CD4-positive, alpha-beta T cell (primary cell): ENCODE measurements around the gene MSMP. TPM values are rescaled to one million over a fixed set of nuclear protein-coding genes. Genes with fewer than 3 reads are reported as not detected.
A peak's percentile ranks its signal among the peaks of the same experiment; 100 is the strongest.

Source experiments
- ATAC-seq: fragments of 200-7000 bp; cut with Tn5 transposase; one replicate; pipeline ENCODE4 v1.10.0; 2022; ENCODE audit warnings: mild to moderate bottlenecking; ENCODE audit not compliant: poor library complexity
- CTCF ChIA-PET: fragments of 350-600 bp; sonication (Branson Sonifier 250); formaldehyde crosslinking; loops from one replicate; lab custom pipeline; 2021; ENCODE audit warnings: antibody characterized with exemption, inconsistent platforms; lab: Charles Lee
- POLR2A ChIA-PET: fragments of 350-600 bp; sonication (Branson Sonifier 250); formaldehyde crosslinking; loops from one replicate; lab custom pipeline; 2021; ENCODE audit warnings: antibody characterized with exemption, inconsistent platforms; lab: Charles Lee
- DNase-seq, 14 experiments: peaks; one replicate each; pipeline ENCODE4 v3.0.0-alpha.2; 2013 to 2020; ENCODE audit warnings: mixed read lengths in 2 of 14
- H3K27ac ChIP-seq, 2 donors: one replicate each; pipeline versions ENCODE4 v1.5.1 to v1.7.0; 2013; ENCODE audit warnings: low read length in 2 of 2, low read depth in 1 of 2, mild to moderate bottlenecking in 1 of 2
- H3K27me3 ChIP-seq, 2 experiments: 1 replicate in 1 of 2; 2 replicates in 1 of 2; pipeline versions ENCODE4 v1.6.1 to v1.7.0; 2013; ENCODE audit warnings: low read length in 2 of 2, control low read depth in 1 of 2, mild to moderate bottlenecking in 1 of 2, moderate library complexity in 1 of 2; ENCODE audit not compliant: insufficient read depth in 2 of 2, control insufficient read depth in 1 of 2
- H3K36me3 ChIP-seq: one replicate; pipeline ENCODE4 v1.6.1; 2013; ENCODE audit warnings: low read length, control low read depth; ENCODE audit not compliant: insufficient read depth
- H3K4me1 ChIP-seq: one replicate; pipeline ENCODE4 v1.6.1; 2013; ENCODE audit warnings: low read length, control low read depth; ENCODE audit not compliant: insufficient read depth
- H3K4me3 ChIP-seq: one replicate; pipeline ENCODE4 v1.5.1; 2013; ENCODE audit warnings: mild to moderate bottlenecking, low read length, moderate library complexity
- H3K9me3 ChIP-seq, 2 experiments: 1 replicate in 1 of 2; 2 replicates in 1 of 2; pipeline versions ENCODE4 v1.6.1 to v1.7.0; 2013; ENCODE audit warnings: low read length in 2 of 2, mild to moderate bottlenecking in 2 of 2, control low read depth in 1 of 2, moderate library complexity in 1 of 2; ENCODE audit not compliant: control insufficient read depth in 1 of 2, insufficient read depth in 1 of 2
- H3K27ac Mint-ChIP-seq: one replicate; pipeline ENCODE4 v1.8.0; 2020; ENCODE audit warnings: mixed read lengths
- H3K27me3 Mint-ChIP-seq: one replicate; pipeline ENCODE4 v1.8.0; 2021; ENCODE audit warnings: mixed read lengths
- H3K36me3 Mint-ChIP-seq: one replicate; pipeline ENCODE4 v1.8.0; 2021; ENCODE audit warnings: low read depth, mixed read lengths
- H3K4me1 Mint-ChIP-seq: one replicate; pipeline ENCODE4 v1.8.0; 2021; ENCODE audit warnings: low read depth, mixed read lengths
- H3K4me3 Mint-ChIP-seq: one replicate; pipeline ENCODE4 v1.8.0; 2020; ENCODE audit warnings: mild to moderate bottlenecking, mixed read lengths
- H3K9me3 Mint-ChIP-seq: one replicate; pipeline ENCODE4 v1.8.0; 2020; ENCODE audit warnings: mixed read lengths
- intact Hi-C, 2 experiments: fragments of 100-400 bp; cut with DNase I in 1 of 2; cut with micrococcal nuclease in 1 of 2; formaldehyde crosslinking; loops; one replicate each; pipeline versions ENCODE4 v1.15.1 to v1.9.0; 2023 to 2025; cut with DNase I, micrococcal nuclease
- total RNA-seq, 174 experiments: library from RNA in 2 of 174; stranded (reverse) in 2 of 174; gene quantifications; one replicate each; pipeline ENCODE4 v1.2.3 and lab custom pipeline; 2021 to 2026
- TF ChIP-seq, protein P1 (sequence below): fragments of 200-600 bp; IDR thresholded peaks from one replicate; pipeline ENCODE4 v1.8.0; 2022; ENCODE audit warnings: antibody characterized with exemption, mild to moderate bottlenecking

MSMP gene
- total RNA-seq, 2 experiments from 2014 or later, result not detected

DNA sequence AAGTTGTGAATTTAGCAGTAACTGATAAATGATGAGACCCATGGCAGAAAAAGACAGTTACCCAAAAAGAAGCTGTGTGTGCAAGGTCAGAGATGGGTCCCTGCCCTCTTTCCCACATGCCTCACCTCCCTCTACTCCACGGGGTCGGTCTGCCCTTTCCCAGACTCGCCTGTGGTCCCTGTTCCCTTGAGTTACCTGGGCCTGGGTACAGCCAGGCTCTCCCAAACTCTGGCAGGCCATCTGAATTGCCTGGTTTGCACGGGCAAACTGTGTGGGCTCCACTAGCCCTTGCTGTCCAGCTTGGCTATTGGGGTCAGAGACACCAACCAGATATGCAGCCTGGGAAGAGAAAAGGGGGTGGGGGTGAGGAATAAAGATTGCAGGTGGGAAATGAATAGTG, 45.9 kb downstream of the MSMP start:
- Histone ChIP-seq H3K36me3 (peaks cover 93% of the 10 kb centered on the region), H3K9me3 (no peaks in the 10 kb centered on the region), H3K27ac (peak overlapping the region in 1 of 2 donors; percentile 5), H3K4me1 (no peaks in the 10 kb centered on the region), H3K4me3 (no peak overlapping the region), H3K27me3 (no peaks in the 10 kb centered on the region)
- H3K27me3 Mint-ChIP-seq, result no peaks in the 10 kb centered on the region
- CTCF ChIA-PET, result no interaction called here
- POLR2A ChIA-PET, result no interaction called here
- intact Hi-C loops, result no loop called here
- no peak for ATAC-seq
- no peak overlapping the region for H3K4me3 Mint-ChIP-seq
- peaks cover 29% of the 10 kb centered on the region for H3K36me3 Mint-ChIP-seq
- no peak for DNase-seq
- H3K9me3 Mint-ChIP-seq, result no peaks in the 10 kb centered on the region
- H3K27ac Mint-ChIP-seq, result no peak overlapping the region
- no peaks in the 10 kb centered on the region for H3K4me1 Mint-ChIP-seq
- TF ChIP-seq, protein P1, sequence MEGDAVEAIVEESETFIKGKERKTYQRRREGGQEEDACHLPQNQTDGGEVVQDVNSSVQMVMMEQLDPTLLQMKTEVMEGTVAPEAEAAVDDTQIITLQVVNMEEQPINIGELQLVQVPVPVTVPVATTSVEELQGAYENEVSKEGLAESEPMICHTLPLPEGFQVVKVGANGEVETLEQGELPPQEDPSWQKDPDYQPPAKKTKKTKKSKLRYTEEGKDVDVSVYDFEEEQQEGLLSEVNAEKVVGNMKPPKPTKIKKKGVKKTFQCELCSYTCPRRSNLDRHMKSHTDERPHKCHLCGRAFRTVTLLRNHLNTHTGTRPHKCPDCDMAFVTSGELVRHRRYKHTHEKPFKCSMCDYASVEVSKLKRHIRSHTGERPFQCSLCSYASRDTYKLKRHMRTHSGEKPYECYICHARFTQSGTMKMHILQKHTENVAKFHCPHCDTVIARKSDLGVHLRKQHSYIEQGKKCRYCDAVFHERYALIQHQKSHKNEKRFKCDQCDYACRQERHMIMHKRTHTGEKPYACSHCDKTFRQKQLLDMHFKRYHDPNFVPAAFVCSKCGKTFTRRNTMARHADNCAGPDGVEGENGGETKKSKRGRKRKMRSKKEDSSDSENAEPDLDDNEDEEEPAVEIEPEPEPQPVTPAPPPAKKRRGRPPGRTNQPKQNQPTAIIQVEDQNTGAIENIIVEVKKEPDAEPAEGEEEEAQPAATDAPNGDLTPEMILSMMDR, result no peak

DNA sequence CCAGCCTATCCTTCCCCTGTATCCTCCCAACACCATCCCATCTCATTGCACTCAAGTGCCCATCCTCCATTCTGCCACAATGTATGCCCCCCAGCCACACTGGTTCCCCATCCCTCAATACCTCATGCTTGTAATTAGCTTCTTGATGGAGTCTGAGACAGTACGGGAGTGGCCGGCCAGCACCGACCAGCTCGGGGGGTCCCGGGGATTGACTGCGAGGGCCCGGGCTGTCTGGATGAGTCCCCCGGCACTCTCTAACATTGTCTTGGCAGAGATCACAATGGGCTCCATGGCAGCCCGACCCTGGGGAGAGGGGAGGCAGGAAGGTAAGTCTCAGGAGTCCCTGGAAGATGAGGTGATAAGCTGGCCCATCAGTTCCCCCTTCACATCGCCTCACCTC, 47.1 kb downstream of the MSMP start:
- Histone ChIP-seq H3K4me1 (no peaks in the 10 kb centered on the region), H3K27ac (peak overlapping the region in 1 of 2 donors; percentile 32), H3K4me3 (no peak overlapping the region), H3K36me3 (peaks cover 93% of the 10 kb centered on the region), H3K9me3 (no peaks in the 10 kb centered on the region), H3K27me3 (no peaks in the 10 kb centered on the region)
- TF ChIP-seq, protein P1, result no peak
- peaks cover 17% of the 10 kb centered on the region for H3K36me3 Mint-ChIP-seq
- no peak overlapping the region for H3K4me3 Mint-ChIP-seq
- ATAC-seq, result no peak
- no peak for DNase-seq
- ChIA-PET POLR2A (interaction anchor here (0.5 to 1.4 kb wide), 2 partner anchors 11 to 32 kb away, joined by 3 to 4 read pairs; no protein-coding TSS in a partner anchor), CTCF (no interaction called here)
- peak overlapping the region; percentile 66 for H3K27ac Mint-ChIP-seq
- intact Hi-C loops, result no loop called here
- no peaks in the 10 kb centered on the region for H3K9me3 Mint-ChIP-seq
- H3K27me3 Mint-ChIP-seq, result no peaks in the 10 kb centered on the region
- H3K4me1 Mint-ChIP-seq, result no peaks in the 10 kb centered on the region

DNA sequence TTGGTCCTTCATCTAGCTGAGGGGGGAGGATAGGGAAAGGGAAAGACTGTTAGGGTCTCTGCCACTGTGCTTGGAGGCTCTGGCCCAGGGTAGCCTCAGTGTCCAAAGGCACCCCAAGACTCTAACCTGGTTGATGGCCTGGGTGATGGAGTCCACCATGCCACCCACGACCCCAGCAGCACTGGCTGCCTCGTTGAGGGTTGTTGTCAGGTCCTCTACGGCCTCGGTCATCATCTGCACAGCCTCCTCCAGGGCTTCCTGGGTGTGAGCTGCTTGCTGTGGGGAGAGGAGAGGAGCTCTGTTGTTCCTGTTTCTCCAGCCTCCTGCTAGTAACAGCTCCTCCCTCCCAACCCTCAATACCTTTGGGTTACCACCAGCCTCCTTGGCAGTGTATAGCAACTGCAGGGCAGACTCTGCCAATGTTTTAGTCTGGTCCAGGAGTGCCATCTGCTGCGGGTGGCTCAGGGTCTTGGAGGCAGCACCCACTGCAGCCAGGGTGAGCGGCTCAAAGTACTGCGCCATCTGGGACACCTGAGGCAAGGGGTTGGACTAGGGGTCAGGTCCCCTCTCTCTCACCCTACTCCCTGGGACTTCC, 48.1 kb downstream of the MSMP start:
- Mint-ChIP-seq H3K4me1 (no peaks in the 10 kb centered on the region), H3K9me3 (no peaks in the 10 kb centered on the region), H3K27me3 (no peaks in the 10 kb centered on the region), H3K4me3 (no peak overlapping the region), H3K27ac (no peak overlapping the region), H3K36me3 (peaks cover 9% of the 10 kb centered on the region)
- peaks cover 93% of the 10 kb centered on the region for H3K36me3 ChIP-seq
- no peaks in the 10 kb centered on the region for H3K9me3 ChIP-seq
- intact Hi-C loops, result no loop called here
- DNase-seq (no peak), ATAC-seq (no peak)
- no peak overlapping the region for H3K27ac ChIP-seq
- TF ChIP-seq, protein P1, result no peak
- no peak overlapping the region for H3K4me3 ChIP-seq
- no peaks in the 10 kb centered on the region for H3K27me3 ChIP-seq
- H3K4me1 ChIP-seq, result no peaks in the 10 kb centered on the region
- CTCF ChIA-PET, result no interaction called here
- POLR2A ChIA-PET, result interaction anchor here (1.3 to 1.5 kb wide), 3 partner anchors 10 to 42 kb away, joined by 3 to 4 read pairs (median 3); partner anchors contain the start of gene TLN1
